HG03159 (cell line): ENCODE measurements around the gene ZNF469.
"Not testable (repeated sequence)": the region's sequence is repeated elsewhere in the genome, so short reads cannot be mapped to it uniquely, and the experiment has no call there.

ENCODE experiments used
- ATAC-seq: cut with Tn5 transposase; IDR thresholded peaks from one replicate; pipeline ENCODE4 v1.9.1; 2021; ENCODE audit warnings: mild to moderate bottlenecking, moderate library complexity; ENCODE audit not compliant: unreplicated experiment

Gene ZNF469

DNA sequence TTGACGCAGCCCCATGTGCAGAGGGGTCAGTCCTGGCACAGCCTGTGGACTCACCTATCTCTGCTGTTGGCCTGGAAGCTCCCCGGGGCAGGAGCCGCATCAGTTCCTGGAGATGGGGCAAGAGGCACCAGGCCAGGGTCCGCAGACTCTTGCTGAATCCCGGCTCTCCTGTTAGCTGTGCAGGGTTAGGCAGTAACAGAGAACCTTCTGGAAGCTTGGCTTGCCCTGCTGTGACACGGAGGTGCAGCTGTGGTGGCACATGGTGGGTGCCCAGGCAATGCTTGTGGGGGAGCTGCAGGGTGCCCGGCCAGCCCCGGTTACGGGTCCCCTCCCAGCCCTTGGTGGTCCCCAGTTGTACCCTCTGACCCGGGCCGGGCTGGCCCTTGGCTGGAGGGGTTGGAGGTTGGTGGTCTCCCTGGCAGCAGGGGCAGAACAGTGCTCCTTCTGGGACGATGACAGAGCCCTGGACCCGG, 26.0 kb upstream of the ZNF469 start:
- no peak for ATAC-seq

- ATAC-seq: no peak
Measured at GRCh38 chr16:88357317-88358022, 25.3 kb upstream of the ZNF469 start.

DNA sequence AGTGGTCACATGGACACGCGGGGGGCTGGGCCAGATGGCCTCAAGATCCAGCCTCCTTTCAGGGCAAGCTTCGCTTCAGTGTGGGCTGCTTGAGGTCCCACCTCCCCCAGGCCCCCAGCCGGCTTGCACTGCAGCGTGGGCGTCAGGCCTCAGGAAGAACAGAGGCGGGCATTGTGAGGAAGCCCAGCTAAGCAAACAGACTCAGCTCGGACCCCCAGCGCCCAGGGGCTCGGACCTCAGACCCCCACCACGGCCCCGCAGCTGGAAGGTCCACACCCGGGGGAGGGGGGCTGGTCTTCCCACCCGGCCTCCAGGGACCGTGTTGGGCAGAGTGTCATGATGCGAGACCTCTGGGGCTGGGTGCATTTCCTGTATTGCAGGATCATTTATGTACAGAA, 24.7 kb upstream of the ZNF469 start:
- no peak for ATAC-seq

DNA sequence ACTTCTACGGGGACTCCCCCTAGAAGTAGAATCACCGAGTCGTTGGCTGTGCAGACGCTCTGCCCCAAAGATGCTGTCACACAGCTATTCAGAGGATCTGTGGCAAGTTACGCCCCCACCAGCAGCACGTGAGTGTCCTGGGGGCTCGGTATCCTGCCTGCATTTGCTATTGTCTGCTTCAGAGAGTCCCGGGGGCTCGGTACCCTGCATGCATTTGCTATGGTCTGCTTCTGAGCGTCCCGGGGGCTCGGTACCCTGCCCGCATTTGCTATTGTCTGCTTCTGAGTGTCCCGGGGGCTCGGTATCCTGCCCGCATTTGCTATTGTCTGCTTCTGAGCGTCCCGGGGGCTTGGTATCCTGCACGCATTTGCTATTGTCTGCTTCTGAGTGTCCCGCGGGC, 23.8 kb upstream of the ZNF469 start:
- ATAC-seq: no peak

GRCh38 chr16:88360401-88360800, 22.4 kb upstream of the ZNF469 start:
- ATAC-seq: not testable (repeated sequence)

- no peak for ATAC-seq
Measured at GRCh38 chr16:88360999-88361398, 21.8 kb upstream of the ZNF469 start.

- ATAC-seq: no peak
Measured at GRCh38 chr16:88361775-88362174, 21.0 kb upstream of the ZNF469 start.

DNA sequence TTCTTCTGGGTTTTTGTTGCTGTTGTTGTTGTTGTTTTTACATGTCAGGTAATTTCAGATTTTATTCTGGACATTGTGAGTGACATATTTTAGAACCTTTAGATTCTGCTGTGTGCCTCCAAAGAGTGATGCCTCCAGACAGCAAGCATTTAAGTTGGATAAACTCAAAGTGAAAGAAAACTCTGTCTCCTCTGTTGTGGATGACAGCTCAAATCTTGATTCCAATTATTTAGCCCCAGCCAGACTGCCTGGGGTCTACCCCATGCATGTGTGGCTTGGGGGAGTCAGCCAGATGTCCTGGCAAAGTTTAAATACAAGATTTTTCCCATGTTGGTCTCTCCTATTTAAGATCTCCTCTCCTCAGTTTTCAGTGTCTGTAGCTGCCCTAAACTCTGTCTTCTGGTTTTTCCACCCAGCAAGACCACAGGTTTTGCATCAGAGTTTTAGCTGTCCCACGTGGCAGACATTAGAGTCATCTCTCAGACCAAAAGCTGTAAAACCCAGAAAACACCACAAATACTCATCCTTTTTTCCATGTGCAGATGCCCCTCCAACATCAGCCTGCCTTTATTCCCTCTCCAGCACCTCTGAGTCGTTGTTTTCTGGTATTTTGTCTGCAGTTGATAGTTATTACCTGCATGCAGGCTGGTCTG, 19.4 kb upstream of the ZNF469 start:
- no peak for ATAC-seq

DNA sequence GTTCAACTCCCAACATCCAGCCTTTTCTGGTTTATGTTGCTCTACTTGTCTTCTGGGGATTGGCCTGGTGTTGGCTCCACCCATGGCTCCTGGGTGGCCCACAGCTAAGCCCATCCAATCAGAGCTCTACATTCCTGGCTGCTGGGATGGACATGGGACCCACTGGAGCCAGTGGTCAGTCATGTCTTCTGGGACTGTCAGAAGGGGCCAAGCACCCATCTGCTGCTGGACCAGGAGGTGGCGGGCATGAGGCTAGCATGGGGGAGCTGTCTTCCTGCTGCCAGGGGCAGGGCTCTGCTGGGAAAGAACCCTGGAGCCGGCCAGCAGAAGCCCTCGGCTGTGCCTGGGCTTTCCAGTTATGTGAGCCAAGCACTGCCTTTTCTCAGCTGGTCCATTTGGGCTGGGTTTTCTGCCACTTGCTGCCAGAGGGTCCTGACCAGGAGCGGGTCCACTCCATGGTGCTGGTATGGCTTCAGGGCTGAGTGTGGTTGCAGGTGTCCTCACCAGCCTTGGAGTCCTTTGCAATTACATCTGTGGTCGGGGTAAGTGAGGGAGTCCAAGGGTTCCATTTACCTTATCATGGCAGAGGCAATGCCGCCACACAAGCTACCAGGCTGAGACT, 17.4 kb upstream of the ZNF469 start:
- ATAC-seq: no peak

DNA sequence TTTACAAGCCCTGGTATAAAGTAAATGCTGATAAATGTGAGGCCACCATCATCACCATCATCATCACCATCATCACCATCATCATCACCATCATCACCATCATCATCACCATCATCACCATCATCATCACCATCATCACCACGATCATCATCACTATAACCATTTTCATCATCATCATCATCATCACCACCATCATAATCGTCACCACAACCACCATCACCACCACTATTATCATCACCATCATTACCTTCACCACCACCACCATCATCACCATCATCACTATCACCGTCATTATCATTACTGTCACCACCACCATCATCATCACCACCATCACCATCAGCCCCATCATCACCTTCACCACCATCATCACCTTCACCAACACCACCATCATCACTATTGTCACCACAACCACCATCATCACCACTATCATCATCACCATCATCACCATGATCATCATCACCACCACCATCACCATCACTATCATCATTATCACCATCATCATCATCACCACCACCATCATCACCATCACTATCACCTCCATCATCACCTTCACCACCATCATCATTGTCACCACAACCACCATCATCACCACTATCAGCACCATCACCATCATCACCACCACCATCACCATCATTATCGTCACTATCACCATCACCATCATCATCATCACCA, 16.6 kb upstream of the ZNF469 start:
- ATAC-seq: no peak

DNA sequence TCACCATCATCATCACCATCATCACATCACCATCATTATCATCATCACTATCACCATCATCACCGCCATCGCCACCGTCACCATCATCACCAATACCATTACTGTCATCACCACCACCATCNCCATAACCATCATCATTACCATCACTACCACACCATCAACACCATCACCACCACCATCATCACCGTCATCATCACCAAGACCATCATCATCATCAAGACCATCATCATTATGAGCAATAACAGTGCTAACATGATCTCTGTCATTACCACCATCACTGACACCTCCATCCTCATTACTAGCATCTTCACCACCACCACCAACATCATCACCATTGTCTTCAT, 16.1 kb upstream of the ZNF469 start:
- ATAC-seq: no peak

DNA sequence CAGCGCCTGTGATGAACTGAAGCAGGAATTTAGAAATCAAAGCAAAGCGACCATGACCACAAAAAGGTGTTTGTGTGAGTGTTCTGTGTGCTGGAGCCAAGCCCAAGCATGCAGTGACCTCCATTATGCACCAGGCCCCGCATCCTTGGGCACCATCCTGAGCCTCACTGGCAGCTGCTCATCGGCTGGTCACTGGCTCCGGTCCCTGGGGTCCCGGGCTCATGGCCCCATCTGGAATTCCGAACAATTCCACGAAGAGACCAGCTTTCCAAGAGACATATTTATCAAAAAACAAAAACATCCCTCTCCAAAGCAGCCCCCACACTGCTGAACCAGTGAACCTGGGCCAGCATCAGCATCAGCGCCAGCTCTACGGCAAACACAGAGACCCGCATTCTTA, 15.2 kb upstream of the ZNF469 start:
- ATAC-seq: no peak

DNA sequence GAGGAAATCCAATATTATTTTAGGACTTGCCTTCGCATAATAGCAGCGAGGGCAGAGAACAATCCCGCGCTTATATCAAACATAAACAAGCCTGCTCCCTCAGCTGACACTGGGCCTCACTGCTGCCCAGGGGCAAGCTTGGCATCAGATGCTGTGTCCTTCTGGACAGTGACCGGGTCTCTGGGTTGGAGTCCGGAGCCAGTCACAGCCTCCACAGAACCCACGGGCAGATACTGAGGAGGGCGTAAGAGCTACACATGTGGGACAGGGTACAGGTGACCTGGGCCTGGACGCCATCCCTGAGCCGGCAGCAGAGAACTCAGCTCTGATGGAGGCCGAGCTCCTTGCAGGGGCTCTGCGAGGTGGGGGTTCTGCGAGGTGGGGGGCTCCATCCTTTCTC, 14.7 kb upstream of the ZNF469 start:
- no peak for ATAC-seq

GRCh38 chr16:88368994-88369393, 13.8 kb upstream of the ZNF469 start:
- ATAC-seq: no peak

GRCh38 chr16:88369447-88370008, 13.2 kb upstream of the ZNF469 start:
- ATAC-seq: no peak

GRCh38 chr16:88370365-88370764, 12.4 kb upstream of the ZNF469 start:
- no peak for ATAC-seq

DNA sequence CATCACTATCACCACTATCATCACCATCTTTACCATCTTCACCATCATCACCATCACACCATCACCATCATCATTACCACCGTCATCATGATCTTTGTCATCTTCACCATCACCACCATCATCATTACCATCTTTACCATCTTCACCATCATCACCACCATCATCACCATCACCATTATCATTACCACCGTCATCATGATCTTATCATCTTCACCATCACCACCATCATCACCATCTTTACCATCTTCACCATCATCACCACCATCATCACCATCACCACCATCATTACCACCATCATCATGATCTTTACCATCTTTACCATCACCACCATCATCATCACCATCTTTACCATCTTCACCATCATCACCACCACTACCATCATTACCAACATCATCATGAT, 10.2 kb upstream of the ZNF469 start:
- no peak for ATAC-seq

DNA sequence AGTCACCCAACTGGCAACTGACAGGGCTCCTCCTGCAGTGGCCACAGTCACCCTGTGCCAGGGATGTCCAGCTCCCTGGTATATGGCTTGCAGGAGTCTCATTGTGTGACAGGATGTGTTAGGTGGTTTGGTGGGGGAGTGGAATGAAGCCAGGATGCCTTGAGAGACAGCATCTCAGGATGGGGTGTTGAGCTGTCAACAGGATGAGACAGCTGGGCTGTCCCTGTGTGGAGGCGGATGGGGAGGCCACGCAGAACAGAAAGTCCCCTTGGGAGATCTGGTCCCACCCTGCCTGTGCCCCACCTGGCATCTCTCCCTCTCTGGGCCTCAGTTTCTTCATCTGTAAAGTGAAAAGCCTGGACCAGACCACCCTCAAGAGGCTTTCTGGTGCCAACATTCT, 9.5 kb upstream of the ZNF469 start:
- ATAC-seq: no peak

DNA sequence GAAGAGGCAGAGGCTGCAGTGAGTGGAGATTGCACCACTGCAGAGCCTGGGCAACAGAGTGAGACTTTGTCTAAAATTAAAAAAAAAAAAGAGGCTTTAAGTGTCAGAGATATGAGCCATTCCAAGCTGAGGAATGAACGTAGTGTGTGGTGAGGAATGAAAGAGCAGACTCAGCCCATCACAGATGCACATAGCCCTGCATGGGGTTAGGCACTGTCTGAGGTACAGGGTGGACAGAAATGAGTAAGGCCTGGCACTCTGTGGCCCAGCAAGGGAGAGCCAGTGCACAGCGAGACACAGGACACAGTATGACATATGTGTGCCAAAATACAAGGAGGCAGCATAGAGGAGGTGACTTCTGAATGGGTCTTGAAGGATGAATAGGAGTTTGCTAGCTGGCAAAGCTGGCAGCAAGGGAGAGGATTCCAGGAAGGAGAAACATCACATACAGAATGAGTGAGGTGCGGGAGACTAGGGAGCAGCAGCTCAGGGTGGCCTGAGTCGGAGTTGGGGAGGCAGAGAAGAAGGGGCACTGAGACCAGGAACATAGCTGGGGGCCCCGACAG, 8.7 kb upstream of the ZNF469 start:
- ATAC-seq: no peak

DNA sequence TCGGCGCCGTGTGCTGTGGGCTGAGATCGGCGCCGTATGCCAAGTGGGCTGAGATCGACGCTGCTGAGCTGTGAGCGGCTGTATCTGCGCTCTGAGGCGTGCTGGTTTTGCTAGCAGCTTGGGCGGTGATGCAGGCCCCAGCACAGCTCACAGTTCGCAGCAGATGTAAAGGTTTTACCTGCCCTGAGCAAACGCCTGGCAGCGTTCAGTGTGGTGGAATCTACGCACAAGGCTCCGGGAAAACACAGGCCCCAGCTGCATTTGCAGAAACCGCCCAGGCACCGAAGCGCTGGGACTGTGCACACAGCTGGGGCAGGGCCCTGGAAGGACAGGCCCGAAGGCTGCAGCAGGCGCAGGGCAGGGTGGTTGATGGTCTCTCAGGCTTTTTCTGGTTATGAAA, 8.0 kb upstream of the ZNF469 start:
- no peak for ATAC-seq
